ENCODE measurements around the gene ZNF396.

- TF ChIP-seq CTCF (IDR thresholded peaks at IDR 0.05; ENCODE audit: low read depth, low read length, missing input control) (no peak), TAF1 (conservative IDR thresholded peaks at IDR 0.05) (no peak), YY1 (IDR thresholded peaks at IDR 0.05) (no peak), RAD21 (IDR thresholded peaks at IDR 0.05) (no peak), JUND (IDR thresholded peaks at IDR 0.05) (no peak), EGR1 (IDR thresholded peaks at IDR 0.05; ENCODE audit: low read depth in 2 of 2) (no peak), SP1 (IDR thresholded peaks at IDR 0.05) (no peak), HNF4A (conservative IDR thresholded peaks at IDR 0.05) (no peak)
- TF ChIP-seq, protein P1, sequence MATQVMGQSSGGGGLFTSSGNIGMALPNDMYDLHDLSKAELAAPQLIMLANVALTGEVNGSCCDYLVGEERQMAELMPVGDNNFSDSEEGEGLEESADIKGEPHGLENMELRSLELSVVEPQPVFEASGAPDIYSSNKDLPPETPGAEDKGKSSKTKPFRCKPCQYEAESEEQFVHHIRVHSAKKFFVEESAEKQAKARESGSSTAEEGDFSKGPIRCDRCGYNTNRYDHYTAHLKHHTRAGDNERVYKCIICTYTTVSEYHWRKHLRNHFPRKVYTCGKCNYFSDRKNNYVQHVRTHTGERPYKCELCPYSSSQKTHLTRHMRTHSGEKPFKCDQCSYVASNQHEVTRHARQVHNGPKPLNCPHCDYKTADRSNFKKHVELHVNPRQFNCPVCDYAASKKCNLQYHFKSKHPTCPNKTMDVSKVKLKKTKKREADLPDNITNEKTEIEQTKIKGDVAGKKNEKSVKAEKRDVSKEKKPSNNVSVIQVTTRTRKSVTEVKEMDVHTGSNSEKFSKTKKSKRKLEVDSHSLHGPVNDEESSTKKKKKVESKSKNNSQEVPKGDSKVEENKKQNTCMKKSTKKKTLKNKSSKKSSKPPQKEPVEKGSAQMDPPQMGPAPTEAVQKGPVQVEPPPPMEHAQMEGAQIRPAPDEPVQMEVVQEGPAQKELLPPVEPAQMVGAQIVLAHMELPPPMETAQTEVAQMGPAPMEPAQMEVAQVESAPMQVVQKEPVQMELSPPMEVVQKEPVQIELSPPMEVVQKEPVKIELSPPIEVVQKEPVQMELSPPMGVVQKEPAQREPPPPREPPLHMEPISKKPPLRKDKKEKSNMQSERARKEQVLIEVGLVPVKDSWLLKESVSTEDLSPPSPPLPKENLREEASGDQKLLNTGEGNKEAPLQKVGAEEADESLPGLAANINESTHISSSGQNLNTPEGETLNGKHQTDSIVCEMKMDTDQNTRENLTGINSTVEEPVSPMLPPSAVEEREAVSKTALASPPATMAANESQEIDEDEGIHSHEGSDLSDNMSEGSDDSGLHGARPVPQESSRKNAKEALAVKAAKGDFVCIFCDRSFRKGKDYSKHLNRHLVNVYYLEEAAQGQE (IDR thresholded peaks at IDR 0.05), result no peak
Observed at GRCh38 chr18:35377875-35378573, 887 bp upstream of the ZNF396 start.
